Mesothelial cell of epicardium (in vitro differentiated cells): ENCODE measurements around the gene TSHZ1. TPM values are rescaled to one million over a fixed set of nuclear protein-coding genes. Genes with fewer than 3 reads are reported as not detected.

Experiments
- DNase-seq, 2 experiments: peaks; one replicate each; pipeline ENCODE4 v3.0.0; 2021; ENCODE audit warnings: low spot score in 2 of 2; ENCODE audit not compliant: unreplicated experiment in 2 of 2
- H3K27ac Mint-ChIP-seq: 2 replicates; pipeline ENCODE4 v1.8.0; 2021; ENCODE audit warnings: mixed read lengths
- H3K27me3 Mint-ChIP-seq: 2 replicates; pipeline ENCODE4 v1.8.0; 2021; ENCODE audit warnings: low read depth, mixed read lengths
- H3K36me3 Mint-ChIP-seq: 2 replicates; pipeline ENCODE4 v1.8.0; 2021; ENCODE audit warnings: mixed read lengths
- H3K4me1 Mint-ChIP-seq: 2 replicates; pipeline ENCODE4 v1.8.0; 2021; ENCODE audit warnings: mixed read lengths
- H3K4me3 Mint-ChIP-seq: 2 replicates; pipeline ENCODE4 v1.8.0; 2021; ENCODE audit warnings: mild to moderate bottlenecking, moderate library complexity, mixed read lengths
- H3K9me3 Mint-ChIP-seq: 2 replicates; pipeline ENCODE4 v1.8.0; 2021; ENCODE audit warnings: mixed read lengths
- CTCF ChIP-seq: fragments of 200-600 bp; sonication (generic); IDR thresholded peaks from one replicate; pipeline ENCODE4 v1.5.0; 2021; ENCODE audit warnings: antibody characterized with exemption; ENCODE audit not compliant: unreplicated experiment
- total RNA-seq: library from RNA; stranded (reverse); gene quantifications from 3 replicates; pipeline ENCODE4 v1.2.1, GENCODE V29; 2021

The TSHZ1 gene
- total RNA-seq, 1 donor from 2014 or later, result 48.6 TPM

- Mint-ChIP-seq H3K27ac (peak overlapping the region; percentile 98), H3K27me3 (no peaks in the 10 kb centered on the region), H3K9me3 (no peaks in the 10 kb centered on the region), H3K36me3 (no peaks in the 10 kb centered on the region), H3K4me3 (peak overlapping the region; percentile 87), H3K4me1 (peaks cover 69% of the 10 kb centered on the region)
- TF ChIP-seq CTCF, result no peak
- DNase-seq, result no peak
Observed at GRCh38 chr18:75213611-75214331, 3.2 kb downstream of the TSHZ1 start.

GRCh38 chr18:75214332-75214690, 3.7 kb downstream of the TSHZ1 start:
- Mint-ChIP-seq H3K4me1 (peaks cover 73% of the 10 kb centered on the region), H3K9me3 (no peaks in the 10 kb centered on the region), H3K4me3 (peak overlapping the region; percentile 87), H3K36me3 (no peaks in the 10 kb centered on the region), H3K27me3 (no peaks in the 10 kb centered on the region), H3K27ac (peak overlapping the region; percentile 95)
- no peak for TF ChIP-seq CTCF
- DNase-seq, result no peak

- peaks cover 76% of the 10 kb centered on the region for H3K4me1 Mint-ChIP-seq
- no peaks in the 10 kb centered on the region for H3K9me3 Mint-ChIP-seq
- H3K36me3 Mint-ChIP-seq, result no peaks in the 10 kb centered on the region
- no peak for DNase-seq
- peak overlapping the region; percentile 95 for H3K27ac Mint-ChIP-seq
- peak overlapping the region; percentile 20 for H3K4me3 Mint-ChIP-seq
- H3K27me3 Mint-ChIP-seq, result no peaks in the 10 kb centered on the region
- TF ChIP-seq CTCF, result no peak
Observed at GRCh38 chr18:75214766-75215510, 4.3 kb downstream of the TSHZ1 start.

- Mint-ChIP-seq H3K27ac (peak overlapping the region; percentile 95), H3K9me3 (no peaks in the 10 kb centered on the region), H3K4me1 (peaks cover 77% of the 10 kb centered on the region), H3K4me3 (peak overlapping the region; percentile 20), H3K36me3 (no peaks in the 10 kb centered on the region), H3K27me3 (no peaks in the 10 kb centered on the region)
- DNase-seq, result no peak
- TF ChIP-seq CTCF, result no peak
Observed at GRCh38 chr18:75215663-75216062, 5.1 kb downstream of the TSHZ1 start.

- Mint-ChIP-seq H3K27me3 (no peaks in the 10 kb centered on the region), H3K4me1 (peaks cover 81% of the 10 kb centered on the region), H3K4me3 (peak overlapping the region; percentile 3), H3K27ac (peak overlapping the region; percentile 93), H3K36me3 (no peaks in the 10 kb centered on the region), H3K9me3 (no peaks in the 10 kb centered on the region)
- no peak for TF ChIP-seq CTCF
- no peak for DNase-seq
Observed at GRCh38 chr18:75216212-75216910, 5.8 kb downstream of the TSHZ1 start.
